H1 (cell line): ENCODE results near the gene DFFB.

ENCODE experiments used
- BRCA1 ChIP-seq: IDR thresholded peaks from 2 replicates; pipeline ENCODE4 v1.6.1; 2012; ENCODE audit warnings: low read depth, low read length, improper control_type of control experiment
- CBX5 ChIP-seq: fragments of 300-800, 300-1000 bp; sonication (generic); IDR thresholded peaks from 2 replicates; pipeline ENCODE4 v1.7.1; 2016; ENCODE audit warnings: antibody characterized with exemption, low read length, low read depth
- CTCF ChIP-seq, 3 experiments: IDR thresholded peaks; 1 replicate in 2 of 3; 2 replicates in 1 of 3; pipeline versions ENCODE4 v1.5.1 to v1.6.1; 2011; ENCODE audit warnings: low read length in 3 of 3, mild to moderate bottlenecking in 3 of 3, inconsistent platforms in 2 of 3, low read depth in 1 of 3, moderate library complexity in 1 of 3; ENCODE audit not compliant: insufficient read depth in 1 of 3; ENCODE audit errors: control extremely low read depth in 1 of 3
- EZH2 ChIP-seq: fragments of 200-600 bp; sonication (generic); IDR thresholded peaks from 2 replicates; pipeline ENCODE4 v1.7.1; 2012; ENCODE audit warnings: low read depth, mild to moderate bottlenecking, moderate library complexity, low read length, inconsistent platforms; ENCODE audit not compliant: severe bottlenecking
- HDAC6 ChIP-seq: IDR thresholded peaks from one replicate; pipeline ENCODE4 v1.7.1; 2012; ENCODE audit warnings: low read depth, mild to moderate bottlenecking, inconsistent platforms, low read length, moderate library complexity
- KDM1A ChIP-seq: fragments of 200-600, 300-600 bp; sonication (generic); IDR thresholded peaks from 2 replicates; pipeline ENCODE4 v1.7.1; 2016; ENCODE audit warnings: mild to moderate bottlenecking, low read length, borderline replicate concordance
- MAFK ChIP-seq: IDR thresholded peaks from 2 replicates; pipeline ENCODE4 v1.6.1; 2012; ENCODE audit warnings: low read depth, mild to moderate bottlenecking, improper control_type of control experiment, low read length
- POLR2A ChIP-seq, 2 experiments: IDR thresholded peaks; 1 replicate in 1 of 2; 2 replicates in 1 of 2; pipeline ENCODE4 v1.6.1; 2011; ENCODE audit warnings: low read depth in 2 of 2, low read length in 2 of 2, mild to moderate bottlenecking in 2 of 2; ENCODE audit errors: control extremely low read depth in 1 of 2
- RAD21 ChIP-seq, 2 experiments: IDR thresholded peaks in 1 of 2; conservative IDR thresholded peaks in 1 of 2; 2 replicates each; pipeline ENCODE4 v1.6.1; 2011; ENCODE audit warnings: low read depth in 2 of 2, low read length in 2 of 2, improper control_type of control experiment in 1 of 2, inconsistent platforms in 1 of 2, mild to moderate bottlenecking in 1 of 2, moderate library complexity in 1 of 2
- SIRT6 ChIP-seq: IDR thresholded peaks from one replicate; pipeline ENCODE4 v1.7.1; 2012; ENCODE audit warnings: low read length, inconsistent platforms
- SP1 ChIP-seq: IDR thresholded peaks from 2 replicates; pipeline ENCODE4 v1.6.1; 2011; ENCODE audit warnings: low read depth, low read length
- SP4 ChIP-seq: IDR thresholded peaks from 2 replicates; pipeline ENCODE4 v1.6.1; 2012; ENCODE audit warnings: low read length, inconsistent platforms
- USF2 ChIP-seq: IDR thresholded peaks from 2 replicates; pipeline ENCODE4 v1.6.1; 2011; ENCODE audit warnings: low read length, improper control_type of control experiment
- ZNF274 ChIP-seq: IDR thresholded peaks from 2 replicates; pipeline ENCODE4 v1.7.0; 2012; ENCODE audit warnings: low read length, borderline replicate concordance; ENCODE audit errors: extremely low read depth

- TF ChIP-seq SP4, result no peak
- no peak for TF ChIP-seq MAFK
- no peak for TF ChIP-seq CTCF (IDR thresholded peaks at IDR 0.05; ENCODE audit: control extremely low read depth in 1 of 3, insufficient read depth in 1 of 3, low read depth in 1 of 3, low read length in 3 of 3)
- TF ChIP-seq SIRT6, result no peak
- TF ChIP-seq ZNF274, result no peak
- TF ChIP-seq HDAC6, result no peak
- no peak for TF ChIP-seq POLR2A (IDR thresholded peaks at IDR 0.05; ENCODE audit: control extremely low read depth in 1 of 2, low read depth in 2 of 2, low read length in 2 of 2)
- TF ChIP-seq RAD21 (IDR thresholded peaks at IDR 0.05 in 1 of 2, conservative IDR thresholded peaks at IDR 0.05 in 1 of 2; ENCODE audit: low read depth in 2 of 2, low read length in 2 of 2), result no peak
- TF ChIP-seq USF2, result no peak
- TF ChIP-seq EZH2, result no peak
- no peak for TF ChIP-seq KDM1A
- TF ChIP-seq SP1, result no peak
- TF ChIP-seq BRCA1, result no peak
- TF ChIP-seq CBX5, result no peak
These were observed 28.3 kb downstream of the DFFB start for GRCh38 chr1:3885611-3886010.
